Lower leg skin (tissue), 3 donors: Measurements from ENCODE around the gene DDX11.
"Not testable (repeated sequence)": the region's sequence is repeated elsewhere in the genome, so short reads cannot be mapped to it uniquely, and the experiment has no call there.

Experiments used
- POLR2A ChIP-seq, 2 donors: fragments of 450-650 bp; IDR thresholded peaks; one replicate each; pipeline ENCODE4 v1.6.1; 2016 to 2017; ENCODE audit warnings: antibody characterized with exemption in 2 of 2, mild to moderate bottlenecking in 1 of 2, moderate library complexity in 1 of 2
- TF ChIP-seq, protein P1 (sequence below), 3 donors: fragments of 450-650 bp; IDR thresholded peaks; one replicate each; pipeline ENCODE4 v1.5.1; 2016; ENCODE audit warnings: antibody characterized with exemption in 3 of 3, mild to moderate bottlenecking in 3 of 3, moderate library complexity in 2 of 3

- TF ChIP-seq, protein P1, sequence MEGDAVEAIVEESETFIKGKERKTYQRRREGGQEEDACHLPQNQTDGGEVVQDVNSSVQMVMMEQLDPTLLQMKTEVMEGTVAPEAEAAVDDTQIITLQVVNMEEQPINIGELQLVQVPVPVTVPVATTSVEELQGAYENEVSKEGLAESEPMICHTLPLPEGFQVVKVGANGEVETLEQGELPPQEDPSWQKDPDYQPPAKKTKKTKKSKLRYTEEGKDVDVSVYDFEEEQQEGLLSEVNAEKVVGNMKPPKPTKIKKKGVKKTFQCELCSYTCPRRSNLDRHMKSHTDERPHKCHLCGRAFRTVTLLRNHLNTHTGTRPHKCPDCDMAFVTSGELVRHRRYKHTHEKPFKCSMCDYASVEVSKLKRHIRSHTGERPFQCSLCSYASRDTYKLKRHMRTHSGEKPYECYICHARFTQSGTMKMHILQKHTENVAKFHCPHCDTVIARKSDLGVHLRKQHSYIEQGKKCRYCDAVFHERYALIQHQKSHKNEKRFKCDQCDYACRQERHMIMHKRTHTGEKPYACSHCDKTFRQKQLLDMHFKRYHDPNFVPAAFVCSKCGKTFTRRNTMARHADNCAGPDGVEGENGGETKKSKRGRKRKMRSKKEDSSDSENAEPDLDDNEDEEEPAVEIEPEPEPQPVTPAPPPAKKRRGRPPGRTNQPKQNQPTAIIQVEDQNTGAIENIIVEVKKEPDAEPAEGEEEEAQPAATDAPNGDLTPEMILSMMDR (IDR thresholded peaks at IDR 0.05) = not testable (repeated sequence)
- TF ChIP-seq POLR2A (IDR thresholded peaks at IDR 0.05) = not testable (repeated sequence)
These were observed 51.5 kb downstream of the DDX11 start for GRCh38 chr12:31125171-31125570.
